Panc1 (cell line): ENCODE data around the gene TAPBPL. TPM values are rescaled to one million over a fixed set of nuclear protein-coding genes. Genes with fewer than 3 reads are reported as not detected.
"Not testable (repeated sequence)": the region's sequence is repeated elsewhere in the genome, so short reads cannot be mapped to it uniquely, and the experiment has no call there.

Source experiments
- ATAC-seq: fragments of 200-7000 bp; cut with Tn5 transposase; 2 replicates; pipeline ENCODE4 v1.9.1; 2020; ENCODE audit warnings: mild to moderate bottlenecking, moderate library complexity
- BruUV-seq: library from RNA; stranded (reverse); fragments of 400-500 nt; replicated peaks from 2 replicates; lab custom pipeline; 2021; lab: Mats Ljungman, UMichigan
- CTCF ChIA-PET: fragments of 300-600 bp; sonication (Branson Sonifier 250); formaldehyde crosslinking; loops from one replicate; lab custom pipeline; 2022; ENCODE audit warnings: antibody characterized with exemption; lab: Charles Lee
- POLR2A ChIA-PET: fragments of 300-600 bp; sonication (Branson Sonifier 250); formaldehyde crosslinking; loops from one replicate; lab custom pipeline; 2022; ENCODE audit warnings: antibody characterized with exemption; lab: Charles Lee
- DNase-seq: peaks from one replicate; pipeline ENCODE4 v3.0.0-alpha.2; 2010; ENCODE audit warnings: low read depth, low spot score
- H3K27ac ChIP-seq: 2 replicates; pipeline ENCODE4 v1.5.1; 2011; ENCODE audit warnings: mild to moderate bottlenecking, low read length, inconsistent platforms
- H3K27me3 ChIP-seq: fragments of 200-500 bp; sonication (Bioruptor generic); 2 replicates; pipeline ENCODE4 v1.6.0; 2014; ENCODE audit warnings: low read length, inconsistent platforms; ENCODE audit not compliant: control insufficient read depth, insufficient read depth
- H3K36me3 ChIP-seq: fragments of 200-500 bp; sonication (Bioruptor generic); 2 replicates; pipeline ENCODE4 v1.5.1; 2014; ENCODE audit warnings: inconsistent platforms, mild to moderate bottlenecking, low read length, moderate library complexity; ENCODE audit not compliant: control insufficient read depth, insufficient read depth
- H3K4me1 ChIP-seq: 2 replicates; pipeline ENCODE4 v1.5.1; 2011; ENCODE audit warnings: inconsistent platforms, mild to moderate bottlenecking, low read length, moderate library complexity; ENCODE audit not compliant: control insufficient read depth, insufficient read depth
- H3K4me3 ChIP-seq, 2 experiments: 2 replicates each; pipeline ENCODE4 v1.5.1; 2011 to 2012; ENCODE audit warnings: low read depth in 2 of 2, low read length in 2 of 2, mild to moderate bottlenecking in 2 of 2, inconsistent platforms in 1 of 2, moderate library complexity in 1 of 2
- H3K9me3 ChIP-seq: fragments of 200-500 bp; sonication (Bioruptor generic); 2 replicates; pipeline ENCODE4 v1.5.1; 2014; ENCODE audit warnings: low read depth, mild to moderate bottlenecking, inconsistent platforms, low read length, moderate library complexity; ENCODE audit not compliant: control insufficient read depth, insufficient read depth
- POLR2AphosphoS5 ChIP-seq: IDR thresholded peaks from 2 replicates; pipeline ENCODE4 v1.6.1; 2012; ENCODE audit warnings: mild to moderate bottlenecking, low read depth, low read length, moderate library complexity
- SIN3A ChIP-seq: IDR thresholded peaks from 2 replicates; pipeline ENCODE4 v1.6.1; 2012; ENCODE audit warnings: low read depth, mild to moderate bottlenecking, low read length, moderate library complexity, borderline replicate concordance; ENCODE audit not compliant: insufficient read depth
- TCF7L2 ChIP-seq: IDR thresholded peaks from 2 replicates; pipeline ENCODE4 v1.6.1; 2011; ENCODE audit warnings: mild to moderate bottlenecking, low read depth, low read length, inconsistent platforms
- in situ Hi-C: cut with HindIII; loops from 2 replicates; pipeline ENCODE4 v1.10.0; 2016; ENCODE audit warnings: low sequenced_read_pairs, low pct_unique_long_range_greater_than_20kb
- intact Hi-C: fragments of 100-400 bp; cut with micrococcal nuclease; formaldehyde crosslinking; loops from one replicate; pipeline ENCODE4 v1.10.0; 2022; ENCODE audit not compliant: unreplicated experiment
- total RNA-seq: library from RNA; stranded (reverse); gene quantifications from one replicate; pipeline ENCODE4 v1.2.1, GENCODE V29; 2021; ENCODE audit not compliant: unreplicated experiment
- TF ChIP-seq, protein P1 (sequence below), 2 experiments: IDR thresholded peaks; 2 replicates each; pipeline ENCODE4 v1.6.1; 2011 to 2012; ENCODE audit warnings: low read depth in 2 of 2, control low read depth in 1 of 2, low read length in 1 of 2, mild to moderate bottlenecking in 1 of 2, moderate library complexity in 1 of 2; ENCODE audit not compliant: insufficient read depth in 1 of 2
- TF ChIP-seq, protein P2 (sequence below): fragments of 450-650 bp; IDR thresholded peaks from 2 replicates; pipeline ENCODE4 v1.5.1; 2017; ENCODE audit warnings: mild to moderate bottlenecking

The TAPBPL gene
- total RNA-seq, 1 experiment from 2014 or later: 7.8 TPM

DNA sequence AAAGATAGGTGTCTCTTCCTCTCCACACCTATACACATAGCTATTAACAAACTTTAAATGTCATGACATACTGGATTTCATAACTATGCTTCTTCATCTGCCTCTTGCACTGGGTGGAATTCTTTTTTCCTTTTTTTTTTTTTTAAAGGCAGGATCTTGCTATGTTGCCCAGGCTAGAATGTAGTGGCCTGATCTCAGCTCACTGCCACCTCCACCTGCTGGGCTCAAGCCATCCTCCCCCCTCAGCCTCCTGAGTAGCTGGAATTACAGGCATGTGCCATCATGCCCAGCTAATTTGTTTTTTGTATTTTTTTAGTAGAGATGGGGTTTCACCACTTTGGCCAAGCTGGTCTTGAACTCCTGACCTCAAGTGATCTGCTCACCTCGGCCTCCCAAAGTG, 36.4 kb downstream of the TAPBPL start:
- Histone ChIP-seq H3K9me3 (no peaks in the 10 kb centered on the region), H3K36me3 (peaks cover 8% of the 10 kb centered on the region), H3K27me3 (no peaks in the 10 kb centered on the region), H3K27ac (no peak overlapping the region), H3K4me1 (peaks cover 6% of the 10 kb centered on the region; the same call in 1 of the 2 replicates), H3K4me3 (no peak overlapping the region)
- in situ Hi-C loops (no loop called here), intact Hi-C loops (no loop called here)
- ChIA-PET CTCF (no interaction called here), POLR2A (no interaction called here)
- ATAC-seq (no peak), DNase-seq (no peak)
- TF ChIP-seq, protein P1, sequence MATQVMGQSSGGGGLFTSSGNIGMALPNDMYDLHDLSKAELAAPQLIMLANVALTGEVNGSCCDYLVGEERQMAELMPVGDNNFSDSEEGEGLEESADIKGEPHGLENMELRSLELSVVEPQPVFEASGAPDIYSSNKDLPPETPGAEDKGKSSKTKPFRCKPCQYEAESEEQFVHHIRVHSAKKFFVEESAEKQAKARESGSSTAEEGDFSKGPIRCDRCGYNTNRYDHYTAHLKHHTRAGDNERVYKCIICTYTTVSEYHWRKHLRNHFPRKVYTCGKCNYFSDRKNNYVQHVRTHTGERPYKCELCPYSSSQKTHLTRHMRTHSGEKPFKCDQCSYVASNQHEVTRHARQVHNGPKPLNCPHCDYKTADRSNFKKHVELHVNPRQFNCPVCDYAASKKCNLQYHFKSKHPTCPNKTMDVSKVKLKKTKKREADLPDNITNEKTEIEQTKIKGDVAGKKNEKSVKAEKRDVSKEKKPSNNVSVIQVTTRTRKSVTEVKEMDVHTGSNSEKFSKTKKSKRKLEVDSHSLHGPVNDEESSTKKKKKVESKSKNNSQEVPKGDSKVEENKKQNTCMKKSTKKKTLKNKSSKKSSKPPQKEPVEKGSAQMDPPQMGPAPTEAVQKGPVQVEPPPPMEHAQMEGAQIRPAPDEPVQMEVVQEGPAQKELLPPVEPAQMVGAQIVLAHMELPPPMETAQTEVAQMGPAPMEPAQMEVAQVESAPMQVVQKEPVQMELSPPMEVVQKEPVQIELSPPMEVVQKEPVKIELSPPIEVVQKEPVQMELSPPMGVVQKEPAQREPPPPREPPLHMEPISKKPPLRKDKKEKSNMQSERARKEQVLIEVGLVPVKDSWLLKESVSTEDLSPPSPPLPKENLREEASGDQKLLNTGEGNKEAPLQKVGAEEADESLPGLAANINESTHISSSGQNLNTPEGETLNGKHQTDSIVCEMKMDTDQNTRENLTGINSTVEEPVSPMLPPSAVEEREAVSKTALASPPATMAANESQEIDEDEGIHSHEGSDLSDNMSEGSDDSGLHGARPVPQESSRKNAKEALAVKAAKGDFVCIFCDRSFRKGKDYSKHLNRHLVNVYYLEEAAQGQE (IDR thresholded peaks at IDR 0.05; ENCODE audit: insufficient read depth in 1 of 2, low read depth in 2 of 2, low read length in 1 of 2): no peak
- TF ChIP-seq SIN3A (no peak), POLR2AphosphoS5 (no peak), TCF7L2 (no peak)
- TF ChIP-seq, protein P2, sequence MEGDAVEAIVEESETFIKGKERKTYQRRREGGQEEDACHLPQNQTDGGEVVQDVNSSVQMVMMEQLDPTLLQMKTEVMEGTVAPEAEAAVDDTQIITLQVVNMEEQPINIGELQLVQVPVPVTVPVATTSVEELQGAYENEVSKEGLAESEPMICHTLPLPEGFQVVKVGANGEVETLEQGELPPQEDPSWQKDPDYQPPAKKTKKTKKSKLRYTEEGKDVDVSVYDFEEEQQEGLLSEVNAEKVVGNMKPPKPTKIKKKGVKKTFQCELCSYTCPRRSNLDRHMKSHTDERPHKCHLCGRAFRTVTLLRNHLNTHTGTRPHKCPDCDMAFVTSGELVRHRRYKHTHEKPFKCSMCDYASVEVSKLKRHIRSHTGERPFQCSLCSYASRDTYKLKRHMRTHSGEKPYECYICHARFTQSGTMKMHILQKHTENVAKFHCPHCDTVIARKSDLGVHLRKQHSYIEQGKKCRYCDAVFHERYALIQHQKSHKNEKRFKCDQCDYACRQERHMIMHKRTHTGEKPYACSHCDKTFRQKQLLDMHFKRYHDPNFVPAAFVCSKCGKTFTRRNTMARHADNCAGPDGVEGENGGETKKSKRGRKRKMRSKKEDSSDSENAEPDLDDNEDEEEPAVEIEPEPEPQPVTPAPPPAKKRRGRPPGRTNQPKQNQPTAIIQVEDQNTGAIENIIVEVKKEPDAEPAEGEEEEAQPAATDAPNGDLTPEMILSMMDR: no peak
- no TSS peak for BruUV-seq

DNA sequence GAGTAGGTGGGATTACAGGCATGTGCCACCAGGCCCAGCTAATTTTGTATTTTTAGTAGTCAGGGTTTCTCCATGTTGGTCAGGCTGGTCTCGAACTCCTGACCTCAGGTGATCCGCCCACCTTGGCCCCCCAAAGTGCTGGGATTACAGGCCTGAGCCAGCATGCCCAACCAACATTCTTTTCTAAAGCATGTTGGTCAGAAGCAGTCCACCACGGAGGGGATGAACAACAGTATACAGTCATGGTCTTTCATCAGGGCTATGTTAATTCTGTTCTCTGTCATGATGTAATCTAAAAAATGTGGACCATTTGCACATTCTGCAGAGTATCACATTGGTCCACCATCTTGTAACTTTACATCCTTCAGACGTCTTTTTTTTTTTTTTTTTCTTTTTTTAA, 37.6 kb downstream of the TAPBPL start:
- Histone ChIP-seq H3K36me3 (peaks cover 10% of the 10 kb centered on the region), H3K4me1 (peaks cover 6% of the 10 kb centered on the region; the same call in 1 of the 2 replicates), H3K9me3 (no peaks in the 10 kb centered on the region), H3K27ac (no peak overlapping the region), H3K4me3 (no peak overlapping the region), H3K27me3 (no peaks in the 10 kb centered on the region)
- intact Hi-C loops (no loop called here), in situ Hi-C loops (no loop called here)
- no TSS peak for BruUV-seq
- ATAC-seq (no peak), DNase-seq (no peak)
- TF ChIP-seq, protein P2: no peak
- TF ChIP-seq, protein P1 (IDR thresholded peaks at IDR 0.05; ENCODE audit: insufficient read depth in 1 of 2, low read depth in 2 of 2, low read length in 1 of 2): no peak
- TF ChIP-seq TCF7L2: no peak
- no peak for TF ChIP-seq SIN3A
- no peak for TF ChIP-seq POLR2AphosphoS5
- ChIA-PET CTCF (no interaction called here), POLR2A (no interaction called here)

DNA sequence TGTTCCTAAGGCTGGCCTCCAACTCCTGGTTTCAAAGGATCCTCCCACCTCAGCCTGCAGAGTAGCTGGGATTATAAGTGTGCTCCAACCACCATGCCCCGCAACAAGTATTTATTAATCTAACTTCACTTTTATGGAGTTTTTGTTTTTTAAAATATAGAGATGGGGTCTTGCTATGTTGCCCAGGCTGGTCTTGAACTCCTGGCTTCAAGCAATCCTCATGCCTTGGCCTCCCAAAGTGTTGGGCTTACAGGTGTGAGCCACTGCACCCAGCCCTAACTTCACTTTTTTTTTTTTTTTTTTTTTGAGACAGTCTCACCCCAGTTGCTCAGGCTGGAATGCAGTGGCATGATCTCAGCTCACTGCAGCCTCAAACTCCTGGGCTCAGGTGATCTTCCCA, 38.8 kb downstream of the TAPBPL start:
- H3K27ac ChIP-seq, DNase-seq, H3K27me3 ChIP-seq, CTCF ChIA-PET, H3K4me3 ChIP-seq, in situ Hi-C loops, ATAC-seq, intact Hi-C loops, H3K9me3 ChIP-seq, BruUV-seq: not testable (repeated sequence)
- POLR2A ChIA-PET: interaction anchor here (0.6 kb wide), 1 partner anchor 154 kb away, joined by 10 read pairs; no protein-coding TSS in a partner anchor
- Histone ChIP-seq H3K36me3 (peaks cover 17% of the 10 kb centered on the region), H3K4me1 (peaks cover 17% of the 10 kb centered on the region)
